K562 (cell line): Measurements from ENCODE around the gene COX19. TPM values are rescaled to one million over a fixed set of nuclear protein-coding genes. Genes with fewer than 3 reads are reported as not detected.

Experiments
- ATAC-seq: fragments of 200-7000 bp; cut with Tn5 transposase; 3 replicates; pipeline ENCODE4 v1.9.1; 2020; ENCODE audit warnings: moderate library complexity
- BruUV-seq: library from RNA; stranded (reverse); fragments of 400-500 nt; replicated peaks from 2 replicates; lab custom pipeline; 2021; lab: Mats Ljungman, UMichigan
- CTCF ChIA-PET: fragments of 300-600 bp; formaldehyde crosslinking; extraction: SDS; loops from one replicate; lab custom pipeline; 2021; ENCODE audit warnings: low intra/inter-chr PET ratio; lab: Yijun Ruan, JAX
- POLR2A ChIA-PET: fragments of 300-600, 350-650 bp; sonication (Branson Sonifier 250); formaldehyde crosslinking; extraction: SDS; loops from one replicate; lab custom pipeline; 2021; ENCODE audit warnings: antibody characterized with exemption, inconsistent platforms; lab: Yijun Ruan, JAX
- DNase-seq, 4 experiments: peaks; one replicate each; pipeline versions ENCODE4 v3.0.0 to v3.0.0-alpha.2; 2011 to 2018; ENCODE audit warnings: low spot score in 3 of 4, mixed read lengths in 3 of 4; ENCODE audit errors: extremely low read depth in 1 of 4
- FAIRE-seq: peaks from 2 replicates; lab custom pipeline; 2011; peaks lifted over from hg19 to GRCh38; lab: Jason Lieb, UNC
- H2AFZ ChIP-seq: 2 replicates; pipeline ENCODE4 v1.6.0; 2011; ENCODE audit warnings: low read depth, low read length, control low read depth, inconsistent platforms
- H3K27ac ChIP-seq: fragments of 200-600 bp; 3 replicates; pipeline ENCODE4 v1.8.0; 2011; ENCODE audit warnings: low read depth, mild to moderate bottlenecking, control low read depth, inconsistent platforms, low read length, moderate library complexity, mixed read lengths; ENCODE audit errors: extremely low read depth
- H3K27me3 ChIP-seq, 2 experiments: fragments of 300-600 bp in 1 of 2; 2 replicates in 1 of 2; 3 replicates in 1 of 2; pipeline versions ENCODE4 v1.6.0 to v1.8.0; 2011; ENCODE audit warnings: inconsistent platforms in 2 of 2, low read length in 2 of 2, mild to moderate bottlenecking in 1 of 2, mixed read lengths in 1 of 2, moderate library complexity in 1 of 2; ENCODE audit not compliant: control insufficient read depth in 2 of 2, insufficient read depth in 2 of 2
- H3K36me3 ChIP-seq: fragments of 300-600 bp; 3 replicates; pipeline ENCODE4 v1.8.0; 2011; ENCODE audit warnings: mild to moderate bottlenecking, low read length, inconsistent platforms; ENCODE audit not compliant: control insufficient read depth, insufficient read depth
- H3K4me1 ChIP-seq, 2 experiments: fragments of 200-600 bp in 1 of 2; replicated peaks in 1 of 2; 2 replicates in 1 of 2; 3 replicates in 1 of 2; pipeline versions ENCODE4 v1.5.1 to v1.8.0; 2011; ENCODE audit warnings: inconsistent platforms in 2 of 2, low read length in 2 of 2, mild to moderate bottlenecking in 1 of 2, mixed read lengths in 1 of 2, moderate library complexity in 1 of 2; ENCODE audit not compliant: control insufficient read depth in 2 of 2, insufficient read depth in 2 of 2
- H3K4me2 ChIP-seq: 2 replicates; pipeline ENCODE4 v1.6.1; 2011; ENCODE audit warnings: low read length, control low read depth, inconsistent platforms, mixed read lengths; ENCODE audit not compliant: insufficient read depth
- H3K4me3 ChIP-seq: fragments of 200-600 bp; sonication (generic), shearing (Covaris generic); 2 replicates; pipeline ENCODE4 v1.5.1; 2016; ENCODE audit warnings: control low read depth, inconsistent platforms
- H3K79me2 ChIP-seq: fragments of 200-600 bp; 3 replicates; pipeline ENCODE4 v1.8.0; 2011; ENCODE audit warnings: low read length, inconsistent platforms; ENCODE audit not compliant: control insufficient read depth, insufficient read depth
- H3K9ac ChIP-seq, 2 experiments: 2 replicates each; pipeline versions ENCODE4 v1.6.0 to v1.6.1; 2011; ENCODE audit warnings: low read depth in 2 of 2, low read length in 2 of 2, control low read depth in 1 of 2, inconsistent platforms in 1 of 2, mild to moderate bottlenecking in 1 of 2, mixed read lengths in 1 of 2; ENCODE audit not compliant: insufficient read depth in 1 of 2
- H3K9me1 ChIP-seq: one replicate; pipeline ENCODE4 v1.6.0; 2011; ENCODE audit warnings: inconsistent platforms, mild to moderate bottlenecking, low read length, moderate library complexity; ENCODE audit not compliant: control insufficient read depth, insufficient read depth
- H3K9me3 ChIP-seq: replicated peaks from 2 replicates; pipeline ENCODE4 v1.5.1; 2011; ENCODE audit warnings: low read depth, low read length, inconsistent platforms; ENCODE audit not compliant: control insufficient read depth, insufficient read depth
- H4K20me1 ChIP-seq: replicated peaks from 2 replicates; pipeline ENCODE4 v1.6.1; 2011; ENCODE audit warnings: low read length, inconsistent platforms, mixed read lengths; ENCODE audit not compliant: control insufficient read depth, insufficient read depth
- GTF3C2 ChIP-seq: IDR thresholded peaks from 3 replicates; pipeline ENCODE4 v1.6.1; 2011; ENCODE audit warnings: borderline replicate concordance, mild to moderate bottlenecking, moderate library complexity; ENCODE audit not compliant: insufficient read length; ENCODE audit errors: extremely low read depth
- KLF13 ChIP-seq: fragments of 450-650 bp; IDR thresholded peaks from 2 replicates; pipeline ENCODE4 v1.6.1; 2016; ENCODE audit warnings: missing genetic modification characterization, low read depth, mild to moderate bottlenecking, missing compliant biosample characterization, moderate library complexity, borderline replicate concordance
- LARP7 ChIP-seq: fragments of 450-650 bp; IDR thresholded peaks from 2 replicates; pipeline ENCODE4 v1.6.1; 2016
- PHB ChIP-seq: fragments of 250-450 bp; sonication (Bioruptor Pico); IDR thresholded peaks from 2 replicates; pipeline ENCODE4 v1.5.0; 2021
- RCOR1 ChIP-seq, 2 experiments: IDR thresholded peaks; 2 replicates each; pipeline ENCODE4 v1.6.1; 2012; ENCODE audit warnings: low read depth in 2 of 2, low read length in 2 of 2, borderline replicate concordance in 1 of 2, improper control_type of control experiment in 1 of 2
- SMARCA4 ChIP-seq: fragments of 450-650 bp; IDR thresholded peaks from 2 replicates; pipeline ENCODE4 v1.6.1; 2016
- STAT6 ChIP-seq: sonication (generic); formaldehyde crosslinking; IDR thresholded peaks from 2 replicates; pipeline ENCODE4 v1.8.1; 2023; ENCODE audit warnings: mild to moderate bottlenecking, missing genetic modification reagents
- WGBS: fragments of 100-300 bp; shearing (Covaris generic); methylation state at CpG from one replicate; pipeline ENCODE4 v1.1.6; 2016; ENCODE audit warnings: low coverage, mixed read lengths; ENCODE audit not compliant: insufficient coverage; ENCODE audit errors: missing lambda C conversion rate; 5-methylcytosine and 5-hydroxymethylcytosine counted together
- in situ Hi-C: fragments of 300-500 bp; cut with MboI; formaldehyde crosslinking; loops from 4 replicates; pipeline ENCODE4 v1.15.0; 2018; ENCODE audit warnings: inconsistent platforms, mixed read lengths
- intact Hi-C: fragments of 100-400 bp; cut with micrococcal nuclease; formaldehyde crosslinking; loops from 2 replicates; pipeline ENCODE4 v1.14.2; 2022
- polyA plus RNA-seq, 8 experiments: library from polyadenylated mRNA; depleted of rRNA in 4 of 8; stranded (reverse) in 5 of 8; unstranded in 3 of 8; fragments of >200 nt; fragmentation: Nextera tagmentation in 2 of 8; fragmentation: Illumina TruSeq in 1 of 8; extraction: Ambion mirVana in 2 of 8; extraction: Trizol in 1 of 8; gene quantifications; 2 replicates each; pipeline versions ENCODE4 v1.2.1 to v1.2.3, GENCODE V29; 2011 to 2014; ENCODE audit warnings: inconsistent platforms in 1 of 8, missing spikeins in 1 of 8
- total RNA-seq, 7 experiments: library from RNA; depleted of rRNA in 6 of 7; stranded (reverse); fragments of >200 nt in 6 of 7; fragmentation: Illumina TruSeq in 2 of 7; extraction: Trizol in 2 of 7; gene quantifications; 2 replicates each; pipeline versions ENCODE4 v1.2.1 to v1.2.3, GENCODE V29; 2011 to 2021; ENCODE audit warnings: low replicate concordance in 1 of 7
- TF ChIP-seq, protein P1 (sequence below): fragments of 250-450 bp; sonication (Bioruptor Pico); IDR thresholded peaks from 2 replicates; pipeline ENCODE4 v1.4.0; 2020; ENCODE audit warnings: borderline replicate concordance
- TF ChIP-seq, protein P2 (sequence below), 2 experiments: fragments of 450-650 bp in 1 of 2; sonication (generic) in 1 of 2; formaldehyde crosslinking in 1 of 2; IDR thresholded peaks in 1 of 2; conservative IDR thresholded peaks in 1 of 2; 2 replicates each; pipeline versions ENCODE4 v1.6.1 to v1.8.1; 2016 to 2023; ENCODE audit warnings: mild to moderate bottlenecking in 2 of 2, moderate library complexity in 2 of 2, inconsistent platforms in 1 of 2, missing genetic modification reagents in 1 of 2

COX19 gene
- total and polyA plus RNA-seq, 9 of the 15 experiments (the other 6 are each of a cell fraction or from before 2014, with no cell fraction given) = 5.2 to 10.5 (median 7.9) TPM

GRCh38 chr7:946256-946996 is 28.9 kb downstream of the COX19 start (continued):
- no peak for TF ChIP-seq GTF3C2

DNA sequence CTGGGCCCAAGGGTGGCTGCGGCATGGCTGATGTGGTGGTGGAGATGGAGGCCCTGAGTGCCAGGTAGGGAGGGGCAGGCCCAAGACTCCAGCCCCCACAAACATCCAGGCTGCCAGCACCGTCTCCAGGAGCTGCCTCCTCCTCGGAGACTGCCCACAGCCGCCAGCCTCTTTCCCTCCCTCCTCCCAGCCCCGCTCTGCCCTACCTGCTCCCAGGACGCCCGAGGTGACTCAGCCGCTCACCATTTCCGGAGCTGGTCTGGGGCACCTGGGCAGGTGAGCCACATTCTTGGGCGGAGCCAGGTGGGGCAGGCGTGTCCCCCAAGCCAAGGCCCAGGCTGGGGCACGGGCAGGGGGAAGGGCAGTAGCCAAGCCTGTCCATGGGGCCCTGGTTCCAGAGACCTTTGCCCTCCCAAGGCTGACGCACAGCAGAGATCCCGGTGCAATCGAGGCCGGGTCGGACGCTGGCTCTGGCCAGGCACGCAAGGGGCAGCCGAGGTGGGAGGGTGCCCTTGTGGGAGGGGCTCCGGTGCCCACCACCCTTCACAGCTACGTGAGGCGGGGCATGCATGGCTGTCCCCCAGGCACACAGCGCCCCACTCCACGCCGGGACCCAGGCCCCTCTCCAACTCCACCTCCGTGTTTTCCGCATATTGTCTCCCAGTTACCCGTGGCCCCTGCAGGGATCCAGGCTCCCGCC is 29.6 kb downstream of the COX19 start:
- Histone ChIP-seq H3K79me2 (no peaks in the 10 kb centered on the region), H3K4me3 (no peak overlapping the region), H3K4me1 (peaks cover 0 to 27% of the 10 kb centered on the region in 2 experiments; a peak in 2 of 5 replicates), H2AFZ (no peak overlapping the region), H3K9me3 (no peaks in the 10 kb centered on the region), H3K4me2 (no peak overlapping the region), H3K27me3 (peaks cover 23 to 43% of the 10 kb centered on the region in 2 experiments), H4K20me1 (0 out of 2 replicates have a peak, but pooled peaks cover 6% of the 10 kb centered on the region), H3K9ac (no peak overlapping the region), H3K36me3 (no peaks in the 10 kb centered on the region), H3K9me1 (no peaks in the 10 kb centered on the region), H3K27ac (no peak overlapping the region)
- no peak for FAIRE-seq
- ChIA-PET CTCF (no interaction called here), POLR2A (no interaction called here)
- intact Hi-C loops = no loop called here
- 21% methylated on average over 13 of the region's 30 CpGs for WGBS
- DNase-seq = no peak
- no peak; the same call in 2 of the 3 replicates for ATAC-seq
- in situ Hi-C loops = no loop called here
- BruUV-seq = no TSS peak
- TF ChIP-seq SMARCA4 (no peak), RCOR1 (IDR thresholded peaks at IDR 0.05; ENCODE audit: borderline replicate concordance in 1 of 2, low read depth in 2 of 2, low read length in 2 of 2) (no peak), LARP7 (no peak), PHB (CRISPR knock-in tag) (no peak), STAT6 (CRISPR knock-in tag) (no peak), KLF13 (tag) (no peak)
- TF ChIP-seq, protein P1, sequence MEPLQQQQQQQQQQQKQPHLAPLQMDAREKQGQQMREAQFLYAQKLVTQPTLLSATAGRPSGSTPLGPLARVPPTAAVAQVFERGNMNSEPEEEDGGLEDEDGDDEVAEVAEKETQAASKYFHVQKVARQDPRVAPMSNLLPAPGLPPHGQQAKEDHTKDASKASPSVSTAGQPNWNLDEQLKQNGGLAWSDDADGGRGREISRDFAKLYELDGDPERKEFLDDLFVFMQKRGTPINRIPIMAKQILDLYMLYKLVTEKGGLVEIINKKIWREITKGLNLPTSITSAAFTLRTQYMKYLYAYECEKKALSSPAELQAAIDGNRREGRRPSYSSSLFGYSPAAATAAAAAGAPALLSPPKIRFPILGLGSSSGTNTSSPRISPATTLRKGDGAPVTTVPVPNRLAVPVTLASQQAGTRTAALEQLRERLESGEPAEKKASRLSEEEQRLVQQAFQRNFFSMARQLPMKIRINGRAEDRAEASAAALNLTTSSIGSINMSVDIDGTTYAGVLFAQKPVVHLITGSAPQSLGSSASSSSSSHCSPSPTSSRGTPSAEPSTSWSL = no peak
- TF ChIP-seq, protein P2, sequence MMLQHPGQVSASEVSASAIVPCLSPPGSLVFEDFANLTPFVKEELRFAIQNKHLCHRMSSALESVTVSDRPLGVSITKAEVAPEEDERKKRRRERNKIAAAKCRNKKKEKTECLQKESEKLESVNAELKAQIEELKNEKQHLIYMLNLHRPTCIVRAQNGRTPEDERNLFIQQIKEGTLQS (IDR thresholded peaks at IDR 0.05) = no peak
- TF ChIP-seq, protein P2 (CRISPR knock-in tag; conservative IDR thresholded peaks at IDR 0.05) = no peak
